Measurements from ENCODE around the gene MED8. TPM values are rescaled to one million over a fixed set of nuclear protein-coding genes. Genes with fewer than 3 reads are reported as not detected.
A peak's percentile ranks its signal among the peaks of the same experiment; 100 is the strongest.

The MED8 gene
- total and polyA plus RNA-seq, 2 of the 4 experiments (the other 2 are of a cell fraction) = 61.1 to 120 TPM

DNA sequence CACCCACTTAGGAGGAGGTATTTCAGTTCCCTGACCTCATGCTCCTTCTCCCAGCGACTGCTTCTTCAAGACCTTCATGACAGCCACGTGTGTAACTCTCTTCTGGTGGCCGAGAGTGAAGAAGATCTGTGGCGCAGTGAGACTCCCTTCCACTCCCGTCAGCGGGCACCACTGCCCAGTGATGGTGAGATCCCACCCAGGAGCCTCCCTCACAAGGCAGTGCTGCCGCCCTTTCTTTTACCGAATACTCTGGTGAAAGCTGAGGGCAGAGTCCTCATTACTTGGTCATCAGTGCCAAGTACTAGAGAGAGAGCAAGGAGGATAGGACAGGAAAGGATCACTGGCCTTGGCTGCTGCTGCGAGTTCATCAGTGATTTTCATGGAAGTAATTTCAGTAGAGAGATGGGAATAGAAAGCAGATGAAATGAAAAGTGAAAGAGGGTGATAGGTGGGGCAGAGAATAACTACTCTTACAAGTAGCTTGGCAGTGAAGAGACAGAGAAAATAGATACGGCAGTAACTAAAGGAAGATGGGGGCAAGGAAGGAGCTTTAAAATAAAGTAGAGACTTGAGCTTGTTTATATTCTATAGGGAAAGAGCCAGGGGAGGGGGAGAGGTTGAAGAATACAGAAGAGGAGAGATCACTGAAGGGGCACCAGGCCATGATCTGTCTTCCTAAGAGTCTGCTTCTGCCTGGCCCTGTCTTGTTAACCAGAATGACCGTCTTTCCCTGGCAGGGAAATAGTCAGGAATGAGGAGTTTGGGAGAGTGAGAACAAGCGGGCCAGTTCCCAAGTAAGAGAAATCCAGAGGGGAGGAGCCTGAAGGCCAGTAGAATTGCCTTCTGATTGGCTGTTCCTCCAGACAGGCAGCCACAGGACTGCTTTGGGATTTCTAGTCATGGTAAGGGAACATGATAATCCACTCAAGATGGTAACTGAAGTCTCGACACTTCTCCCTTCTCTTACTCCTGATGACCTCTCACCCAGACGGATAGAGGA lies 45.8 kb upstream of the MED8 start:
- ATAC-seq (ENCODE audit: low read depth) (peak; percentile 89), DNase-seq (peak; percentile 57)
- Histone ChIP-seq H2BK120ac (ENCODE audit: low read depth, low read length) (no peak overlapping the region), H3K27ac (ENCODE audit: insufficient read depth, low read length) (no peak overlapping the region), H2AK5ac (ENCODE audit: low read depth, low read length) (no peak overlapping the region), H2BK5ac (ENCODE audit: low read depth, low read length, poor library complexity, severe bottlenecking) (no peak overlapping the region), H3K9me3 (ENCODE audit: control insufficient read depth, insufficient read depth, low read length) (no peaks in the 10 kb centered on the region), H2AFZ (replicated peaks; ENCODE audit: low read length, poor library complexity) (no peak overlapping the region), H2BK15ac (ENCODE audit: low read depth, low read length) (no peak overlapping the region), H3K18ac (ENCODE audit: low read depth, low read length) (no peak overlapping the region), H2BK20ac (ENCODE audit: low read depth, low read length) (no peak overlapping the region), H3K56ac (ENCODE audit: extremely low read depth, insufficient read depth, low read length) (no peak overlapping the region), H4K5ac (ENCODE audit: low read depth, low read length) (no peak overlapping the region), H3K23ac (ENCODE audit: low read depth, low read length) (no peak overlapping the region), H3K4me3 (ENCODE audit: insufficient read depth, low read depth, low read length) (no peak overlapping the region), H4K20me1 (ENCODE audit: insufficient read depth, low read length) (no peaks in the 10 kb centered on the region), H3K36me3 (ENCODE audit: control insufficient read depth, insufficient read depth, low read length) (peaks cover 74% of the 10 kb centered on the region), H4K8ac (ENCODE audit: low read depth in 2 of 2, low read length in 2 of 2) (no peak overlapping the region), H3K14ac (replicated peaks; ENCODE audit: low read depth, low read length) (no peak overlapping the region), H3K9me1 (ENCODE audit: insufficient read depth, low read length) (peaks cover 5% of the 10 kb centered on the region; the same call in 1 of the 2 replicates), H4K91ac (ENCODE audit: insufficient read depth, low read depth, low read length) (no peak overlapping the region), H3K79me1 (ENCODE audit: low read depth in 1 of 2, low read length in 2 of 2) (no peaks in the 10 kb centered on the region), H3K27me3 (ENCODE audit: control insufficient read depth, insufficient read depth, low read length) (no peaks in the 10 kb centered on the region), H3K4me1 (ENCODE audit: control insufficient read depth, insufficient read depth, low read length) (peaks cover 2% of the 10 kb centered on the region; the same call in 1 of the 2 replicates), H2AK9ac (replicated peaks; ENCODE audit: low read depth, low read length, poor library complexity) (no peak overlapping the region), H3K4me2 (ENCODE audit: low read depth, low read length) (no peak overlapping the region), H3K9ac (ENCODE audit: low read depth, low read length) (no peak overlapping the region), H3K4ac (ENCODE audit: low read depth, low read length) (no peak overlapping the region)
- intact Hi-C loops (cut with micrococcal nuclease) = no loop called here
- in situ Hi-C loops (cut with MboI; ENCODE audit: low sequenced_read_pairs) = no loop called here
- BruUV-seq (replicated peaks) = no TSS peak
- ChIA-PET POLR2A (ENCODE audit: unreplicated experiment) (interaction anchor here (1.0 kb wide), 1 partner anchor 17 kb away, joined by 3 read pairs; no protein-coding TSS in a partner anchor), CTCF (interaction anchor here (0.6 kb wide), 1 partner anchor 60 kb away, joined by 4 read pairs; no protein-coding TSS in a partner anchor)
- dilution Hi-C loops (cut with HindIII; ENCODE audit: low sequenced_read_pairs, unreplicated experiment) = no loop called here
- WGBS, 2 experiments (ENCODE audit: extremely low coverage in 2 of 2, insufficient read length in 1 of 2) = 76% methylated on average over 5 of the region's 14 CpGs; no CpG with 5 or more reads in 1 of the 2 experiments
- TF ChIP-seq SMC3 (IDR thresholded peaks at IDR 0.05; ENCODE audit: low read depth, low read length) = no peak
- no peak for TF ChIP-seq BHLHE40 (IDR thresholded peaks at IDR 0.05; ENCODE audit: low read depth, low read length)
- TF ChIP-seq, protein P1, sequence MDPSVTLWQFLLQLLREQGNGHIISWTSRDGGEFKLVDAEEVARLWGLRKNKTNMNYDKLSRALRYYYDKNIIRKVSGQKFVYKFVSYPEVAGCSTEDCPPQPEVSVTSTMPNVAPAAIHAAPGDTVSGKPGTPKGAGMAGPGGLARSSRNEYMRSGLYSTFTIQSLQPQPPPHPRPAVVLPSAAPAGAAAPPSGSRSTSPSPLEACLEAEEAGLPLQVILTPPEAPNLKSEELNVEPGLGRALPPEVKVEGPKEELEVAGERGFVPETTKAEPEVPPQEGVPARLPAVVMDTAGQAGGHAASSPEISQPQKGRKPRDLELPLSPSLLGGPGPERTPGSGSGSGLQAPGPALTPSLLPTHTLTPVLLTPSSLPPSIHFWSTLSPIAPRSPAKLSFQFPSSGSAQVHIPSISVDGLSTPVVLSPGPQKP (IDR thresholded peaks at IDR 0.05; ENCODE audit: borderline replicate concordance, low read depth, low read length) = no peak
- TF ChIP-seq RFX5 (IDR thresholded peaks at IDR 0.05; ENCODE audit: low read depth, low read length) = no peak
- no peak for TF ChIP-seq MXI1 (IDR thresholded peaks at IDR 0.05; ENCODE audit: borderline replicate concordance, low read depth, low read length)
- no peak for TF ChIP-seq POLR2A (IDR thresholded peaks at IDR 0.05; ENCODE audit: low read depth, low read length)
- TF ChIP-seq FOS (IDR thresholded peaks at IDR 0.05; ENCODE audit: low read depth, low read length) = no peak
- TF ChIP-seq MAZ (IDR thresholded peaks at IDR 0.05; ENCODE audit: borderline replicate concordance, low read depth, low read length) = no peak
- no peak for TF ChIP-seq NFE2L2 (IDR thresholded peaks at IDR 0.05; ENCODE audit: low read depth, low read length)
- no peak for TF ChIP-seq MAFK (IDR thresholded peaks at IDR 0.05; ENCODE audit: low read depth, low read length)
- no peak for TF ChIP-seq RAD21 (IDR thresholded peaks at IDR 0.05; ENCODE audit: low read length)
- TF ChIP-seq CHD1 (IDR thresholded peaks at IDR 0.05; ENCODE audit: low read depth, low read length) = no peak
- no peak for TF ChIP-seq CEBPB (IDR thresholded peaks at IDR 0.05; ENCODE audit: low read depth, low read length)
- TF ChIP-seq, protein P2, sequence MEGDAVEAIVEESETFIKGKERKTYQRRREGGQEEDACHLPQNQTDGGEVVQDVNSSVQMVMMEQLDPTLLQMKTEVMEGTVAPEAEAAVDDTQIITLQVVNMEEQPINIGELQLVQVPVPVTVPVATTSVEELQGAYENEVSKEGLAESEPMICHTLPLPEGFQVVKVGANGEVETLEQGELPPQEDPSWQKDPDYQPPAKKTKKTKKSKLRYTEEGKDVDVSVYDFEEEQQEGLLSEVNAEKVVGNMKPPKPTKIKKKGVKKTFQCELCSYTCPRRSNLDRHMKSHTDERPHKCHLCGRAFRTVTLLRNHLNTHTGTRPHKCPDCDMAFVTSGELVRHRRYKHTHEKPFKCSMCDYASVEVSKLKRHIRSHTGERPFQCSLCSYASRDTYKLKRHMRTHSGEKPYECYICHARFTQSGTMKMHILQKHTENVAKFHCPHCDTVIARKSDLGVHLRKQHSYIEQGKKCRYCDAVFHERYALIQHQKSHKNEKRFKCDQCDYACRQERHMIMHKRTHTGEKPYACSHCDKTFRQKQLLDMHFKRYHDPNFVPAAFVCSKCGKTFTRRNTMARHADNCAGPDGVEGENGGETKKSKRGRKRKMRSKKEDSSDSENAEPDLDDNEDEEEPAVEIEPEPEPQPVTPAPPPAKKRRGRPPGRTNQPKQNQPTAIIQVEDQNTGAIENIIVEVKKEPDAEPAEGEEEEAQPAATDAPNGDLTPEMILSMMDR (conservative IDR thresholded peaks at IDR 0.05; ENCODE audit: low read depth, low read length) = no peak
- TF ChIP-seq RCOR1 (IDR thresholded peaks at IDR 0.05; ENCODE audit: insufficient replicate concordance, low read length) = no peak

Measured in IMR-90 (cell line).